T-helper 17 cell (primary cell): ENCODE data around the gene ZBTB21. TPM values are rescaled to one million over a fixed set of nuclear protein-coding genes. Genes with fewer than 3 reads are reported as not detected.

Experiments
- ATAC-seq: fragments of 150-1000 bp; cut with Tn5 transposase; 2 replicates; pipeline ENCODE4 v1.10.0; 2021; ENCODE audit warnings: mild to moderate bottlenecking, moderate library complexity
- DNase-seq, 3 donors: peaks; one replicate each; pipeline versions ENCODE4 v3.0.0 to v3.0.0-alpha.2; 2020 to 2021
- H3K9me3 ChIP-seq: one replicate; pipeline ENCODE4 v1.7.0; 2013; ENCODE audit warnings: low read length, mild to moderate bottlenecking; ENCODE audit not compliant: control insufficient read depth, poor library complexity, severe bottlenecking
- H3K27ac Mint-ChIP-seq: one replicate; pipeline ENCODE4 v1.8.0; 2022; ENCODE audit warnings: mild to moderate bottlenecking, moderate library complexity, mixed read lengths
- H3K27me3 Mint-ChIP-seq: one replicate; pipeline ENCODE4 v1.8.0; 2022; ENCODE audit warnings: mixed read lengths
- H3K36me3 Mint-ChIP-seq: one replicate; pipeline ENCODE4 v1.8.0; 2022; ENCODE audit warnings: low read depth, mixed read lengths
- H3K4me1 Mint-ChIP-seq: one replicate; pipeline ENCODE4 v1.8.0; 2022; ENCODE audit warnings: mild to moderate bottlenecking, mixed read lengths
- H3K4me3 Mint-ChIP-seq: one replicate; pipeline ENCODE4 v1.8.0; 2022; ENCODE audit warnings: mild to moderate bottlenecking, moderate library complexity, mixed read lengths
- total RNA-seq, 4 donors: library from RNA in 2 of 4; stranded (reverse) in 2 of 4; gene quantifications; one replicate each; pipeline ENCODE4 v1.2.3 and lab custom pipeline; 2022 to 2026

Gene ZBTB21
- total RNA-seq, 2 donors from 2014 or later, result 110 to 118 TPM

GRCh38 chr21:41989698-41990097, 20.5 kb downstream of the ZBTB21 start:
- Mint-ChIP-seq H3K4me1 (peaks cover 3% of the 10 kb centered on the region), H3K27me3 (no peaks in the 10 kb centered on the region), H3K4me3 (no peak overlapping the region), H3K36me3 (peaks cover 4% of the 10 kb centered on the region), H3K27ac (no peak overlapping the region)
- DNase-seq (no peak), ATAC-seq (no peak)
- H3K9me3 ChIP-seq, result no peaks in the 10 kb centered on the region

GRCh38 chr21:41987310-41987709, 22.9 kb downstream of the ZBTB21 start:
- DNase-seq (no peak), ATAC-seq (no peak)
- no peaks in the 10 kb centered on the region for H3K9me3 ChIP-seq
- H3K36me3 Mint-ChIP-seq, result peaks cover 4% of the 10 kb centered on the region
- H3K27me3 Mint-ChIP-seq, result no peaks in the 10 kb centered on the region
- H3K4me3 Mint-ChIP-seq, result no peak overlapping the region
- peak overlapping the region; percentile 24 for H3K27ac Mint-ChIP-seq
- peaks cover 3% of the 10 kb centered on the region for H3K4me1 Mint-ChIP-seq

- no peak for DNase-seq
- H3K9me3 ChIP-seq, result no peaks in the 10 kb centered on the region
- Mint-ChIP-seq H3K36me3 (peaks cover 2% of the 10 kb centered on the region), H3K27me3 (no peaks in the 10 kb centered on the region), H3K4me3 (no peak overlapping the region), H3K27ac (no peak overlapping the region), H3K4me1 (peaks cover 1% of the 10 kb centered on the region)
- no peak for ATAC-seq
These were observed 24.3 kb downstream of the ZBTB21 start for GRCh38 chr21:41985662-41986416.

- H3K27ac Mint-ChIP-seq, result no peak overlapping the region
- ATAC-seq (no peak), DNase-seq (no peak)
- no peaks in the 10 kb centered on the region for H3K4me1 Mint-ChIP-seq
- no peaks in the 10 kb centered on the region for H3K27me3 Mint-ChIP-seq
- H3K9me3 ChIP-seq, result no peaks in the 10 kb centered on the region
- H3K4me3 Mint-ChIP-seq, result no peak overlapping the region
- no peaks in the 10 kb centered on the region for H3K36me3 Mint-ChIP-seq
These were observed 26.9 kb downstream of the ZBTB21 start for GRCh38 chr21:41983229-41983628.

GRCh38 chr21:41980561-41980960, 29.6 kb downstream of the ZBTB21 start:
- Mint-ChIP-seq H3K4me1 (no peaks in the 10 kb centered on the region), H3K27me3 (no peaks in the 10 kb centered on the region), H3K4me3 (no peak overlapping the region), H3K36me3 (no peaks in the 10 kb centered on the region), H3K27ac (no peak overlapping the region)
- no peak for ATAC-seq
- no peak for DNase-seq
- no peaks in the 10 kb centered on the region for H3K9me3 ChIP-seq

- no peak overlapping the region for H3K27ac Mint-ChIP-seq
- no peaks in the 10 kb centered on the region for H3K36me3 Mint-ChIP-seq
- no peak for DNase-seq
- no peak overlapping the region for H3K4me3 Mint-ChIP-seq
- no peaks in the 10 kb centered on the region for H3K27me3 Mint-ChIP-seq
- H3K4me1 Mint-ChIP-seq, result peaks cover 5% of the 10 kb centered on the region
- H3K9me3 ChIP-seq, result no peaks in the 10 kb centered on the region
- no peak for ATAC-seq
These were observed 30.3 kb downstream of the ZBTB21 start for GRCh38 chr21:41979751-41980369.

- H3K9me3 ChIP-seq, result no peaks in the 10 kb centered on the region
- Mint-ChIP-seq H3K4me3 (no peak overlapping the region), H3K36me3 (no peaks in the 10 kb centered on the region), H3K27ac (no peak overlapping the region), H3K4me1 (peaks cover 9% of the 10 kb centered on the region), H3K27me3 (no peaks in the 10 kb centered on the region)
- ATAC-seq, result no peak
- DNase-seq, result no peak
These were observed 30.8 kb downstream of the ZBTB21 start for GRCh38 chr21:41979335-41979734.

GRCh38 chr21:41977034-41977950, 32.9 kb downstream of the ZBTB21 start:
- no peak for DNase-seq
- Mint-ChIP-seq H3K36me3 (peaks cover 3% of the 10 kb centered on the region), H3K4me3 (no peak overlapping the region), H3K4me1 (peaks cover 15% of the 10 kb centered on the region), H3K27me3 (no peaks in the 10 kb centered on the region), H3K27ac (no peak overlapping the region)
- no peaks in the 10 kb centered on the region for H3K9me3 ChIP-seq
- no peak for ATAC-seq

- DNase-seq, result no peak
- H3K27me3 Mint-ChIP-seq, result no peaks in the 10 kb centered on the region
- H3K9me3 ChIP-seq, result no peaks in the 10 kb centered on the region
- peaks cover 15% of the 10 kb centered on the region for H3K4me1 Mint-ChIP-seq
- ATAC-seq, result no peak
- H3K4me3 Mint-ChIP-seq, result no peak overlapping the region
- H3K27ac Mint-ChIP-seq, result no peak overlapping the region
- peaks cover 3% of the 10 kb centered on the region for H3K36me3 Mint-ChIP-seq
These were observed 33.5 kb downstream of the ZBTB21 start for GRCh38 chr21:41976611-41977010.

- DNase-seq (no peak), ATAC-seq (no peak)
- peaks cover 3% of the 10 kb centered on the region for H3K36me3 Mint-ChIP-seq
- no peaks in the 10 kb centered on the region for H3K27me3 Mint-ChIP-seq
- H3K27ac Mint-ChIP-seq, result no peak overlapping the region
- no peak overlapping the region for H3K4me3 Mint-ChIP-seq
- H3K4me1 Mint-ChIP-seq, result peaks cover 15% of the 10 kb centered on the region
- H3K9me3 ChIP-seq, result no peaks in the 10 kb centered on the region
These were observed 34.5 kb downstream of the ZBTB21 start for GRCh38 chr21:41975391-41976272.

GRCh38 chr21:41974752-41975053, 35.5 kb downstream of the ZBTB21 start:
- no peak overlapping the region for H3K4me3 Mint-ChIP-seq
- DNase-seq, result no peak

GRCh38 chr21:41973861-41974751, 36.1 kb downstream of the ZBTB21 start:
- no peak for DNase-seq
- Mint-ChIP-seq H3K27me3 (no peaks in the 10 kb centered on the region), H3K27ac (peak overlapping the region; percentile 67), H3K36me3 (peaks cover 3% of the 10 kb centered on the region), H3K4me1 (peaks cover 15% of the 10 kb centered on the region), H3K4me3 (peak overlapping the region; percentile 41)
- peak; percentile 67 for ATAC-seq
- H3K9me3 ChIP-seq, result no peaks in the 10 kb centered on the region

More at GRCh38 chr21:41974752-41975053, 35.5 kb downstream of the ZBTB21 start:
- H3K4me1 Mint-ChIP-seq, result peaks cover 15% of the 10 kb centered on the region
- ATAC-seq, result no peak
- peak overlapping the region; percentile 67 for H3K27ac Mint-ChIP-seq
- H3K9me3 ChIP-seq, result no peaks in the 10 kb centered on the region
- peaks cover 3% of the 10 kb centered on the region for H3K36me3 Mint-ChIP-seq
- H3K27me3 Mint-ChIP-seq, result no peaks in the 10 kb centered on the region
